Measurements from ENCODE around the gene SOCS1.

DNA sequence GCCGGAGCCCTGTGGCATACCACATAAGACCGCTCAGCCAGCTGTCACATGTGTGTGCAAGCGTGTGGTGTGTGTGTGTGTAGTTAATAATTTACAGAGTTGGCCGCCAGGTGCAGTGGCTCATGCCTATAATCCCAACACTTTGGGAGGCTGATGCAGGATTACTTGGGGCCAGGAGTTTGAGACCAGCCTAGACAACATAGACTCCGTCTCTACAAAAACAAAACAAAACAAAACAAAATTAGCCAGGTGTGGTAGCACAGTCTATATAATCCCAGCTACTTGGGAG lies 20.4 kb downstream of the SOCS1 start:
- TF ChIP-seq POLR2A (IDR thresholded peaks at IDR 0.05; ENCODE audit: control extremely low read depth in 1 of 2, low read depth in 2 of 2, low read length in 2 of 2): no peak
- no peak for TF ChIP-seq HDAC2 (IDR thresholded peaks at IDR 0.05; ENCODE audit: borderline replicate concordance in 1 of 2, low read depth in 2 of 2, low read length in 2 of 2)
- no peak for TF ChIP-seq CREB1 (IDR thresholded peaks at IDR 0.05)
- TF ChIP-seq EZH2 (IDR thresholded peaks at IDR 0.05; ENCODE audit: low read depth, low read length, severe bottlenecking): no peak
- TF ChIP-seq SIRT6 (IDR thresholded peaks at IDR 0.05; ENCODE audit: low read length): no peak

All from H1 (cell line).